Large intestine (tissue), 3 donors: Measurements from ENCODE around the gene LMO1. TPM values are rescaled to one million over a fixed set of nuclear protein-coding genes. Genes with fewer than 3 reads are reported as not detected.

Experiments
- DNase-seq, 2 donors: peaks; one replicate each; pipeline versions ENCODE4 v3.0.0 to v3.0.0-alpha.2; 2013
- H3K27ac ChIP-seq: one replicate; pipeline ENCODE4 v1.5.1; 2013; ENCODE audit warnings: low read length
- H3K27me3 ChIP-seq: 2 replicates; pipeline ENCODE4 v1.6.1; 2013; ENCODE audit warnings: low read length; ENCODE audit not compliant: control insufficient read depth, insufficient read depth
- H3K36me3 ChIP-seq: 2 replicates; pipeline ENCODE4 v1.6.1; 2013; ENCODE audit warnings: low read length; ENCODE audit not compliant: control insufficient read depth, insufficient read depth
- H3K4me1 ChIP-seq: one replicate; pipeline ENCODE4 v1.6.1; 2013; ENCODE audit warnings: low read length; ENCODE audit not compliant: control insufficient read depth, insufficient read depth
- H3K4me3 ChIP-seq: one replicate; pipeline ENCODE4 v1.5.1; 2013; ENCODE audit warnings: low read length
- H3K9me3 ChIP-seq: one replicate; pipeline ENCODE4 v1.6.1; 2013; ENCODE audit warnings: mild to moderate bottlenecking, low read depth, low read length, moderate library complexity; ENCODE audit not compliant: control insufficient read depth
- WGBS: methylation state at CpG from one replicate; pipeline ENCODE4 v1.1.5; 2013; ENCODE audit warnings: low lambda C conversion rate; ENCODE audit not compliant: insufficient coverage; 5-methylcytosine and 5-hydroxymethylcytosine counted together
- polyA plus RNA-seq: library from polyadenylated mRNA; unstranded; fragments of 120-200 nt; gene quantifications from one replicate; pipeline ENCODE4 v1.2.1, GENCODE V29; 2013

Gene LMO1
- polyA plus RNA-seq, 1 donor, result 0.12 TPM

DNA sequence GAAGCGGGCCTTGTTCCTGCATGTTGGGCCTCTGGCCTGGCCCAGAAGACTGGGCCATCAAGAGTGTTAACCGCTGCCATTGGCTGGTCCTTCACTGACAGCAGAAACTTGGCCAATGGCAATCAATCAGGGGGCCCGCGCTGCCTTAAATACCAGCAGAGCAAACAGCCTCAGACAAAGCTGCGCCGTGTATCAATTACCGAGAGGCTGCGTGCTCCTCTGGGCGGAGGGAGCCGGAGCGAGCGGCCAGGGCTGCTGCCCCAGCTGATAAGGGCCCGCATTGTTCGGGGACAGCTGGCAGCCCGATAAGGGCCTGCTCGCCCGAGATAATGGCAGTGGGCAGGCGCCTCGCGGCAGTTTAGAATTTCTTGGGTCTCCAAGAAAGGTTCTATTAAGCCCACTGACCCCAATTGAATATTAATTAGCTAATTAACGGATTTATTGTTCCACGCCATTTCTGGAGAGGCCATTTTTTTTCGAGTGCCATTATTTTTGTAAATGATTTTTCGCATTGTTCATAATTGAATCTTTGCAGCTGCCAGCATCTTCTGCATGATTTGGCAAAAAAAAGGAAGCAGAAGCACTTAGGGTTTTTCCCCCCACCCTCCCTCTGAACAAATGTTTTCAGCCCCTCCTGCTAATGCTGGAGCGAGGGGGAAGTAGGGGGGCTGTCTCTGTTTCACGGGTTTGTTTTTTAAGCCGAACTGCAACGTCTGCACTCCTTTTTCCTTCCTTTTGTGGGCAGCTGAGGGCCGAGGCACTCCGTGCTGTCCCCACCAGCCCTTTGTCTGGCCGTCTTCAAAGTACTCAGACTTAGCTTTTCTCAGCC lies 57.2 kb downstream of the LMO1 start:
- H3K36me3 ChIP-seq, result no peaks in the 10 kb centered on the region
- H3K4me3 ChIP-seq, result no peak overlapping the region
- peak; percentile 26 to 41 for DNase-seq
- H3K27ac ChIP-seq, result peak overlapping the region; percentile 17
- H3K27me3 ChIP-seq, result peaks cover 38% of the 10 kb centered on the region
- H3K9me3 ChIP-seq, result no peaks in the 10 kb centered on the region
- 43% methylated on average over 4 of the region's 31 CpGs for WGBS
- no peaks in the 10 kb centered on the region for H3K4me1 ChIP-seq

GRCh38 chr11:8205566-8205965 lies 58.1 kb downstream of the LMO1 start:
- H3K4me3 ChIP-seq, result no peak overlapping the region
- no peaks in the 10 kb centered on the region for H3K36me3 ChIP-seq
- no peak overlapping the region for H3K27ac ChIP-seq
- no peaks in the 10 kb centered on the region for H3K9me3 ChIP-seq
- peaks cover 30% of the 10 kb centered on the region for H3K27me3 ChIP-seq
- WGBS, result no CpG with 5 or more reads among the region's 8 CpGs
- H3K4me1 ChIP-seq, result no peaks in the 10 kb centered on the region
- DNase-seq, result no peak

- no peak overlapping the region for H3K27ac ChIP-seq
- no peaks in the 10 kb centered on the region for H3K4me1 ChIP-seq
- H3K9me3 ChIP-seq, result no peaks in the 10 kb centered on the region
- H3K27me3 ChIP-seq, result peaks cover 30% of the 10 kb centered on the region
- 100% methylated on average over 3 of the region's 5 CpGs for WGBS
- H3K36me3 ChIP-seq, result no peaks in the 10 kb centered on the region
- DNase-seq, result no peak
- no peak overlapping the region for H3K4me3 ChIP-seq
Observed at GRCh38 chr11:8204596-8204995, 59.1 kb downstream of the LMO1 start.

DNA sequence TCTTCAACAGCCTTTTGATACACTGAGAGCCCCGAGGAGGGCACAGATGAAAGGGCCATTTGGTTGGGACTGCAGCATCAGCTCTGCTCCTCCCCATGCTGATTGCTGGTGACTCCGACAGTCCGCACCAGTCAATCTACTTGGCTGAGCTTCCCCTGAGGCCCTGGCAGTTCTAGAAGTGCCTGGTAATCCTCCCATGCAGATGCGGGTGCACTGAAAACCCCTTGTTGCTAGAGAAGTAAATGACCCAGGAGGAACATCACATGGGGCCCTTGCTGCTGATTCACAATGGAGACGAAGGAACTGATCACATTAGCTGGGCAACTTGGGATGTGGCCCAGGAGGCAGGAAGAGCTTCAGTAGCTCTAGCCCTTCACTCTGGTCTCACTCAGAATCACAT lies 59.7 kb downstream of the LMO1 start:
- no CpG with 5 or more reads among the region's 5 CpGs for WGBS
- DNase-seq, result no peak
- Histone ChIP-seq H3K4me1 (no peaks in the 10 kb centered on the region), H3K36me3 (no peaks in the 10 kb centered on the region), H3K4me3 (no peak overlapping the region), H3K27me3 (peaks cover 27% of the 10 kb centered on the region), H3K27ac (no peak overlapping the region), H3K9me3 (no peaks in the 10 kb centered on the region)

DNA sequence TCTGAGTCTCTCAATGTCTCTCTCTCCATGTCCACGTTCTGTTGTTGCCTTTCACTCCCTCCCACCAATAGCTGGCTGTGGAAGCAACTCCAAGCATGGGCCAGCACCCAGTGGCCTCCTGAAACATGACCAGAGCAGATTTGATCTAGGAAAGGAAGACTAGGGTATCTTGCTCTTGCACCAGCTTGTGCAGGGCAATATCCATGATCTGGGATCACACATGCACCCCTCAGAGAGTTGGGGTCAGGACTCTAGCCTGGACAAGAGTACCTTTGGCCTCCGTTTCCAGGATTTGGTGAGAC lies 60.3 kb downstream of the LMO1 start:
- Histone ChIP-seq H3K9me3 (no peaks in the 10 kb centered on the region), H3K4me1 (no peaks in the 10 kb centered on the region), H3K27me3 (peaks cover 24% of the 10 kb centered on the region), H3K36me3 (no peaks in the 10 kb centered on the region), H3K27ac (no peak overlapping the region), H3K4me3 (no peak overlapping the region)
- no peak for DNase-seq
- WGBS, result no CpG with 5 or more reads among the region's 2 CpGs

GRCh38 chr11:8202516-8203413 lies 60.9 kb downstream of the LMO1 start:
- Histone ChIP-seq H3K4me3 (no peak overlapping the region), H3K9me3 (no peaks in the 10 kb centered on the region), H3K27me3 (peaks cover 24% of the 10 kb centered on the region), H3K27ac (no peak overlapping the region), H3K36me3 (no peaks in the 10 kb centered on the region), H3K4me1 (no peaks in the 10 kb centered on the region)
- DNase-seq, result no peak
- no CpG with 5 or more reads among the region's 11 CpGs for WGBS

DNA sequence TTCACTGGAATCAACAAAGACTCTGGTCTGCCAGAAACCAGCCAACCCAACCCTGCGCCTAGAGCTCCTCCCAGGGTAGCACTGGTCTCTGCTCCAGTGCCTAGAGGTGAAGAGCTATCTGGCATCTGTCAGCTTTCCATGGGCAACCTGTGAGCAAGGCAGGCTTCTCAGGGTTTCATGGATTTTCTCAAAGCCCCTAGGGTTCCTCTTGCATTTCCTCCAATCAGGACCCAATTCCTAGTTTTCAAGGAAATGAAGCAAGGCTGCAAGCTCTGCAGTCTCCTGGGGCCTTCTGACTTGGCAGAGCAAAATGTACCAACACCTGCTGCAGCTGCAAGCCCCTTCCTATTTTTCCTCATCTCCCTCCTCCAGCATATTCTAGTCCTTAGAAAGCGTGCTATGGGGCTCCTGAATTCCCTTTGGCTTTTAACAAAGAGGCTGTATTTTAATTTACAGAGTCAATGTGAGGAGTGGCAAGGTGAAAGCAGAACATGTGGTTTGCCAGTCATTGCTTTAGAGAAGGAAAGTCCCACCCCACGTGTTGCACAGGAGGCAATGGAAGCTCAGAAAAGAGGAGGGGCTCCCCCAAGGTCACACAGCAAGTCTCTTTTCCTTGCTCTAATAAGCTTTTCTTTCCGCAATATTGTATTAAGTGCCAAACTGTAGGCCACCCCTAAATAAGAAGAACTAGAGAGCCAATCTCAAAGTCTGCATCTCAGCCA lies 61.9 kb downstream of the LMO1 start:
- DNase-seq, result no peak
- Histone ChIP-seq H3K27ac (no peak overlapping the region), H3K9me3 (no peaks in the 10 kb centered on the region)

DNA sequence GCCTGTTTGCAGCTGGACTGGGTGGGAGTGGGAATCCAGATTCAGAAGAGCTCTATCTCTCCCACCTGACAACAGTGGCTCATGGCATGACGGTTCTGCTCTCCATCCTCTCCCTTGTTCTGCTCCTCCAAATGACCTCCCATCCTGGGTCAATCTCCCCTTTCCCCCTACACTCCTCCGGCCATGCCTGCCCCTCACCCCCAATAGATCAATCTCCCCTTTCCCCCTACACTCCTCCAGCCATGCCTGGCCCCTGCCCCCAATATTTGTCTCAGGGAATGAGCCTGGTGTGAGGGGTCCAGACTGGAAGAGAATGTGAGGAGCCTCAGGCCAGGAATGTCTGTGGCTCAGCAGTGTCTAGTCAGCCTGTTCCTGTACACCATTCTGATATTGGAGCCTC lies 64.0 kb downstream of the LMO1 start:
- no peak overlapping the region for H3K4me3 ChIP-seq
- no CpG with 5 or more reads among the region's 2 CpGs for WGBS

More for the DNA sequence above, 61.9 kb downstream of the LMO1 start:
- Histone ChIP-seq H3K27me3 (peaks cover 18% of the 10 kb centered on the region), H3K36me3 (no peaks in the 10 kb centered on the region), H3K4me1 (no peaks in the 10 kb centered on the region), H3K4me3 (no peak overlapping the region)
- no CpG with 5 or more reads among the region's 4 CpGs for WGBS

GRCh38 chr11:8196749-8197148 lies 66.9 kb downstream of the LMO1 start:
- DNase-seq, result no peak
- H3K4me1 ChIP-seq, result no peaks in the 10 kb centered on the region
- H3K9me3 ChIP-seq, result no peaks in the 10 kb centered on the region
- H3K4me3 ChIP-seq, result no peak overlapping the region
- H3K27me3 ChIP-seq, result peaks cover 11% of the 10 kb centered on the region
- H3K36me3 ChIP-seq, result no peaks in the 10 kb centered on the region
- no peak overlapping the region for H3K27ac ChIP-seq

More for the DNA sequence above, 64.0 kb downstream of the LMO1 start:
- Histone ChIP-seq H3K36me3 (no peaks in the 10 kb centered on the region), H3K27me3 (peaks cover 8% of the 10 kb centered on the region), H3K27ac (no peak overlapping the region), H3K4me1 (no peaks in the 10 kb centered on the region), H3K9me3 (no peaks in the 10 kb centered on the region)
- DNase-seq, result no peak

- H3K9me3 ChIP-seq, result no peaks in the 10 kb centered on the region
- H3K4me1 ChIP-seq, result no peaks in the 10 kb centered on the region
- no peaks in the 10 kb centered on the region for H3K36me3 ChIP-seq
- WGBS, result 88% methylated on average over 2 of the region's 4 CpGs
- H3K27ac ChIP-seq, result no peak overlapping the region
- DNase-seq, result no peak
- no peak overlapping the region for H3K4me3 ChIP-seq
- peaks cover 11% of the 10 kb centered on the region for H3K27me3 ChIP-seq
Observed at GRCh38 chr11:8194956-8195355, 68.7 kb downstream of the LMO1 start.
